Inflammatory macrophage treated with lipopolysaccharide for 1 hour (primary cell): ENCODE measurements around the gene DYNC2I2.

ENCODE experiments used
- DNase-seq, 2 donors: peaks; one replicate each; pipeline ENCODE4 v3.0.0-alpha.2; 2020 to 2022

The DYNC2I2 gene

DNA sequence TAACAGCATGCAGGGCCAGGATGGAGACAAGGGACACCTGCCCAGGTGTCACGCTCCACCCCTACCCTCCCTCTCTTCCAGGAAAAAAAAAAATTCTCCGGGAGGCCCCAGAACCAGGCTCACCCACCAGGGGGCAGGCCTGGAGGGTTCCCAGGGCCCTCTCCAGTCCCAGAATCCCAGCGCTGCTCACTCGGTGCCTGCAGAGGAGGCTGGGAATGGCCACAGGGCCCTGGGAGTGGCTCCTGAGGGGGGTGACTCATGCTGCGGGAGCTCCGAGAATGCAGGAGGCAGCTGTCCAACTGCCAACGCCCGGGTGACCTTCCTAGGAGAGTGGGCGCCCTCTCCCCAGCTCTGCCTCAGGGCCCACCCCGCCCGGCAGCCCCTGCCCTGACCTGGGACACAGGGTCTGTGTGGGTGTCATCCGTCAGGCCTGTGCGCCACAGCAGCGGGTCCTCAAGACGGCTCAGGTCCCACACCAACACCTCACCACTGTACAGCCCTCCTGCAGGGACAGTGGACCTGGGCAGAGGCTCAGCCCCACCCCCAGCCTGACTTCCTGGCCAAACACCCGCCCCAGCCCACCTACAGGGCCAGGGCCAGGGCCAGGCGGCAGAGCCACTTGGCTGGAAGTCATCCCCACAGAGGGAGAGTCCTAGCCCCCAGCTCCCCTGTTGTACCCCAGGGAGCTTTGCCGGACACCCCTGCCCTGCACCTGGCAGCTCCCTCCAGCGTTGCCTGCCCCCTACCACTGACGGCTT lies 21.2 kb downstream of the DYNC2I2 start:
- peak; percentile 15 to 53 for DNase-seq

DNA sequence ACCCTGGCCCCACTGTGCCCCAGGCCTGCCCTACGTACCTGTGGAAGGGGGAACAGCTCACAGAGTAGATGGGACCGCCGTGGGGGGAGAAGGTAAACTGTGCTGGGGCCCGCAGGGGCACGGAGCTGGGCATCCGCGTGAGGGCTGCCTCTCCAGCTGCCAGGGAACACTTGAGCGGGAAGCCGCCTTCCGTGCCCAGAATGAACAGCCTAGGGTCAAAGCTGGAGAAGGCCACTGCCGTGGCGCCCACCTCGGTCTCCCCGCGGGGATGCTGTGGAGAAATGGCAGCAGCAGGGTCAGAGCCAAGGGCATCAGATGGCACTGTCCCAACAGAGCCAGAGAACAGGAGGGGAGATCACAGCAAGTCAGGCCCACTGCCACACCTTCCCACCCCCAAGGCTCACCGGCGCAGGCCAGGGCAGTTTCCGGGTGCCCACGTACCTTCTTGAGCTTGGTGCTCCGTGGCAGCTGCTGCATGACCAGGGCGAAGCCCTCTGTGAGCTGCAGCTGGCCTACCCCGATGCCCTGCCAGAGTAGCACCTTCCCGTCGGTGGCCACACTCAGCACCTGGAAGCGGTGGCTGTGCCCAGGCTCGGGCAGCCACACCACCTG lies 21.9 kb downstream of the DYNC2I2 start:
- no peak for DNase-seq

DNA sequence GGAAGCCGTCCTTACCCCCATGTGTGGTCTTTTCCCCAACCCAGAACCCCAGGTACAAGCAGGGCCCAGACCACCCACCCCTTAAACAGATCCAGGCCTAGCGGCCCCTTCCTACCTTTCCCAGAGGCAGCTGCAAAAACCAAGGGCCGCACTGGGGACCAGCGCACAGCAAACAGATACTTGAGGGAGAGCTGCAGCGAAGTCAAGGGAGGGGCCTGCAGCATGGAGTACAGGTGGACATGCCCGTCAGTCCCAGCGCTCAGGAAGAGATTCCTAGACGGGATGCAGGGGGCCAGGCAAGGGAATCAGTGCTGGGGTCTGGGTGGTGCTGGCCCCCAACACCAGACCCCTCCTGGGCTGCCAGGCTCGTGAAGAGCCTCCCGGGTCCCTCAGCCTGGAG lies 22.5 kb downstream of the DYNC2I2 start:
- DNase-seq: no peak

DNA sequence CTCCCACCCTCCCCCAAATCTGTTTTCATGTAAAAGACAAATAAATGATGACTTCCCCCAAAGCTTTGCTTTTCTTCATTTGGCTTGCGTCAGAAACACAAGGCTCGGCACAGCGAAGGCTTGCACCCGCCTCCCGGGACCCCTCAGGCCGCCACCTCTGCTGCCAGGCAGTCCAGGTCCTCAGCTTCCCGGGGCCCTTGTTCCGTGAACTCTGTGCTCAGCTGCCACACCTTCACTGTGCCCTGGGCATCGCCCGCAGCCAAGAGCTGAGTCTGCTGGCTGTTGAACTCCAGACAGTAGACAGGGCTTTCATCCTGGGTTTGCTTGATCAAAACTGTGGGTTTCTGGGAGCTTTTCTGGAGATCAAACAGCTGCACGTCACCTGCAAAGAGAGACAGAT lies 23.0 kb downstream of the DYNC2I2 start:
- DNase-seq: no peak

DNA sequence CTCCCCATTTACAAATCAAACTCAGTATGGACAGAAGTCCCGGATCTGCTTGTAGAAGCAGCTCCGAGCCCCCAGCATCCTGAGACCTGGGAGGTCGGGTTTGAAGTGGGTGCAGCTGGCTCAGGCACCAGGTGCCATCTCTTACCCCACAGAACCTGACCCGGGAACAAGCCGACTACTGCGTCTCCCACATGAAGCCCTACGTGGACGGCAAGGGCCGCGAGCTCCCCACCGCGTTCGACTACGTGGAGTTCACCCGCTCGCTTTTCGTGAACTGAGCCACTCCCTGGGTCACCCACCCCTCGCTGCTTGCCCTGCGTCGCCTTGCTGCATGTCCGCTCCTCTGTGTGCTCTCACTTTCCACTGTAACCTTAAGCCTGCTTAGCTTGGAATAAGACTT lies 23.6 kb downstream of the DYNC2I2 start:
- no peak for DNase-seq

DNA sequence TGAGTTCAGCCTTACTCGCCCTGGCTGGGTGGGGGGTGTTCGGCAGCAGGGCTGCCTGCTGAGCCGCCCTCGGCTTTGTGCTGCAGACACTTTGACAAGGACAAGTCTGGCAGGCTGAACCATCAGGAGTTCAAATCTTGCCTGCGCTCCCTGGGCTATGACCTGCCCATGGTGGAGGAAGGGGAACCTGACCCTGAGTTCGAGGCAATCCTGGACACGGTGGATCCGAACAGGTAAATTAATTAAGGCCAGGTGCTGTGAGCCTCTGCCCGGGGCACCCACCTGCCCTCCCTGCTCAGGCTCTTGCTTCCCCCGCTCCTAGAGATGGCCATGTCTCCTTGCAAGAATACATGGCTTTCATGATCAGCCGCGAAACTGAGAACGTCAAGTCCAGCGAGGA lies 24.2 kb downstream of the DYNC2I2 start:
- DNase-seq: no peak

DNA sequence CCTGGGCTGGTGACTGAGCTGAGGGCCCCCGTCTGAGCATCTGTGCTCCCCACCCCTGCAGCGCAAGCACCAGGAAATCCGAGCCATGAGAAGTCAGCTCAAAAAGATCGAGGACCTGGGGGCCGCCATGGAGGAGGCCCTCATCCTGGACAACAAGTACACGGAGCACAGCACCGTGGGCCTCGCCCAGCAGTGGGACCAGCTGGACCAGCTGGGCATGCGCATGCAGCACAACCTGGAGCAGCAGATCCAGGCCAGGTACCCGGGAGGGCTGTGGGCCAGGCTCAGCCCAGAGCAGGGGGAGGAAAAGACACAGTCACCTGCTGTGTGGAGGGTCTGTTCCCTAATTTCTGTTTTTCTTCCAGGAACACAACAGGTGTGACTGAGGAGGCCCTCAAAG lies 24.6 kb downstream of the DYNC2I2 start:
- DNase-seq: no peak

DNA sequence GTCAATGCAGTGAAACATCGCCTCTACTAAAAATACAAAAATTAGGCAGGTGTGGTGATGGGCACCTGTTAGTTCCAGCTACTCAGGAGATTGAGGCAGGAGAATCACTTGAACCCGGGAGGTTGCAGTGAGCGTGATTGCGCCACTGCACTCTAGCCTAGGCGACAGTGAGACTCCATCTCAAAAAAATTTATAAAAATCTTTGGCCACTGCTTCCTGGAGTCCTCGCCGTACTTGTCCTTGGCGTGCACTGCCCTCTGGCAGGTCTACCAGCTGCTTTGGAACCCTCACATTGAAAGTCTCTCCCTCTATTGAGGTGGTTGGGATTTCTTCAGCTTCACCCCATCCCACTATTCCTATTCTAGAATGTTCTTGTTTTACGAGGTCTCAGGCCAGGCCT lies 25.0 kb downstream of the DYNC2I2 start:
- no peak for DNase-seq

DNA sequence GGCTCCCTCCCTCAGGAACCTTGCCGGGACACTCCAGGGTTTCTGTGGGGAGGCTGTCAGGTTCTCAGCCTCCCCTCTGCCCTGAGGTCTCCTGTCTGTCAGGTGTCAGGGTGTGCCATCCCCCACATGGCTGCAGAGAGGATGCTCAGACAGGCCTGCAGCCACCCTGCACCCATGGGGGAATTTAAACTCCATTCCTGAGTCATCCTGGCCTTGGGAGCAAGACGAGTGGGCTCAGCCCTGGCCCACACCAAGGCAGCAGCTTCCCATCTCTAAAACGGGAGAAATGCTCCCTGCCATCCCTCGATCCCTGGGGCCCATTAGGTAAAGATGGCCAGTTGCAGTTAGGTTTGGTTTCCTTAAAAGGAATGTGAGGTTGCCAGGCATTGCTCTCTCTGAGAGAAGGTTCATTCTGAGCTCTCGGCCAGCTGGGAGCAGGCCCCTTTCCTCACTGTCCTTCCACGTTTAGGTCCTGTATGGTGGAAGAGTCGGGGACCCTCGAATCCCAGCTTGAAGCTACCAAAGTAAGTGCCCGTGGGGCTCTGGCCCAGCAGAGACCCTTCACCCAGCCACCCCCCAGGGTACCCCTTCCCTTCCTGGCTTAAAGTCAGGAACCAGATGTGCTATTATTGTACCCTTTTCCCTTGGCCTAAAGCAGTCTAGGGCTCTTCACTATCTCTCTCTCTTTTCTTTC lies 26.6 kb downstream of the DYNC2I2 start:
- no peak for DNase-seq

DNA sequence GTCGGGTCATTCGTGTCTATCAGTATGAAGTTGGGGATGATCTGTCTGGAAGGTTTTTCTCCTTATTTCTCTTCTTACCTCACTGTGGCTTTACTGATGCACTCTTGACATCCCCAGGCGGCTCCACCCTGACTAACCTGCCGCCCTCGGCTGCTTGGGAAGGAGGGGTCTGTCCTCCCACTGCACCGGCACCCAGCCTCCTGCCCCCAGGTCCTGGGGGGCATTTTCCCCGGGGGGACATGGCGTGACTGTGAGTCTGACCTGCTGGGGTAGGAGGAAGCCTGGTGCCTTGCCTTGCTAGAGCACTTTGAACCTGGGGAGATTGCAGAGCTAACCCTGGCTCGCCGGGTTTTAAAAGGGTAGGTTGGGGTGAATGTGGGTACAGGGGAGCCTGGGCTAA lies 27.5 kb downstream of the DYNC2I2 start:
- no peak for DNase-seq

DNA sequence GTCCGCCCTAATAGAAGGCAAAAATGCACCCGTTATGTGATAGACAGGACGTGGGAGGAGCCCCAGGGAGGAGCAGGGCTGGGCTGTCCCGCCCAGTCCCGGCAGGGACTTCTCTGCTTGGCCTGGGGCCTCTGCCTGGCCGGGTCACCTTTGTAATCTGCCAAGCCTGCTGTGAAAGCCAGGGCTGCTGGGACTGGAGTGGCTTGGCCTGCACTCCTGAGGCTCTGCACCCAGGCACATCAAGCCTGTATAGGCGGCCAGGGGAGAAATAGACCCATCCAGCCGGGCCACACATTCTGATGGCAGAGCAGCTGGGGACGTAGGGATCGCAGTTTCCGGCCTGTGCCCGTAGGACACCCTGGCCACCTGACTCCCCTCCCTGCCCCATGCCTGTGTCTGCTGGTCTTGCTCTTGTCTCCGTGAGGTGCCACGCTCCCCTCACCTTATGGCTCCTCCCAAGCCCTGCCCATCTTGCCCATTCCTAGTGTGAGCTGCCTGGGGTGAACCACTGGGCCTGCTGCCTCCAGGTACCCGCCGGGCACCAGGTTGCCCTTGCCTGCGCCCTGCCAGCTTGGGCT lies 28.1 kb downstream of the DYNC2I2 start:
- DNase-seq: no peak

DNA sequence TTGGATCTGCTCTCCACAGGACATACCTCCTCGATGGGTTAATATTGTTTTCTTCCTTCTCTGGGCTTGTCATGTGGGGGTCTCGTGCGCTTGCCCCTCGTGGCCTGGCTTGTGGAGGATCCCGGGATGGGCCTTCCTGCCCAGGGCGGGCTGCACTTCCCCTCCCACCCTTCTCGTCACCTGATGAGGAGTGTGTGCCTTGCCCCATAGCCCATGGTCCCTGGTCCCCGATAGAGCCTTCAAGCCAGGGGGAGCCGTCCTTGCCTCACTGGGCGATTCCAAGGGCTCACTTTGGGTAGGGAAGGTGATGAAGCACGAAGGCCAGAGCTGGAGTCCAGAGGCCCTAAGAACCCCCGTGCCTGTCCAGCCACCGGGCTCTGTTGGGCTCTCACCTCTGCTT lies 28.7 kb downstream of the DYNC2I2 start:
- no peak for DNase-seq

DNA sequence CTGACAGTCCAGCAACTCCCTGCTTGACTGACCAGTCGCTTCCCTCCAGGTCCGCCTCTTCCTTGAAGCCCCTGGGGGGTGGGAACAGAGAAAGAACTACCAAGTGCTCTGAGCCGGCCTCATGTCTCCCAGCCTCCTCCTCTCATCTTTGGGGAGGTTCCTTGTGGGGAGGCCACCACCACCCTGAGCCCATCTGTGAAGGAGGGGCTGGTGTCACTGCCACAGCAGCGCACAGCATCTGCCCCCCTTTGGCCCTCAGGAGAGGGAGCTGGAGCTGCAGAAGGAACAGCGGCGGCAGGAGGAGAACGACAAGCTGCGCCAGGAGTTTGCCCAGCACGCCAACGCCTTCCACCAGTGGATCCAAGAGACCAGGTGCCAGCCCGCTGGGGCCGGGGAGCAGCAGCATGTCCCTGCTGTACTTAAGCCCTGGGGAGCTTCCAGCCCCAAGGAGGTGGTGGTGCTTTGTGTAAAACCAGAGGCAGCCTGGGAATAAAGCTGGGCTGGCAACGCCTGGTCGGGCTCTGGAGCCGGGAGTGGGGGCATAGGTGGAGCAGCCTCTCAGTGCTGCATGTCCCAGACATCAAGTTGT lies 29.4 kb downstream of the DYNC2I2 start:
- no peak for DNase-seq

DNA sequence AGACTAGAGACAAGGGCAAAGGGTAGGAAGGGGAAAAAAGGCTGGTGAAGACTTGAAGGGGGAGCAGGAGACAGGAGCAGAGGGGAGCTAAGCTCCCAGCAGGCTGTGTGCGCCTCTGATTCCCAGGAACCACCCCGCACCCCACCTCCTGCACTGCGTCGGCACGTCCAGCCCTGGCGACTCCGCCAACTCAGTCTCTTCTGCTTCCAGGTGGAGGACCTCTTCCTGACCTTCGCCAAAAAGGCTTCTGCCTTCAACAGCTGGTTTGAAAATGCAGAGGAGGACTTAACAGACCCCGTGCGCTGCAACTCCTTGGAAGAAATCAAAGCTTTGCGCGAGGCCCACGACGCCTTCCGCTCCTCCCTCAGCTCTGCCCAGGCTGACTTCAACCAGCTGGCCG lies 30.5 kb downstream of the DYNC2I2 start:
- DNase-seq: no peak

DNA sequence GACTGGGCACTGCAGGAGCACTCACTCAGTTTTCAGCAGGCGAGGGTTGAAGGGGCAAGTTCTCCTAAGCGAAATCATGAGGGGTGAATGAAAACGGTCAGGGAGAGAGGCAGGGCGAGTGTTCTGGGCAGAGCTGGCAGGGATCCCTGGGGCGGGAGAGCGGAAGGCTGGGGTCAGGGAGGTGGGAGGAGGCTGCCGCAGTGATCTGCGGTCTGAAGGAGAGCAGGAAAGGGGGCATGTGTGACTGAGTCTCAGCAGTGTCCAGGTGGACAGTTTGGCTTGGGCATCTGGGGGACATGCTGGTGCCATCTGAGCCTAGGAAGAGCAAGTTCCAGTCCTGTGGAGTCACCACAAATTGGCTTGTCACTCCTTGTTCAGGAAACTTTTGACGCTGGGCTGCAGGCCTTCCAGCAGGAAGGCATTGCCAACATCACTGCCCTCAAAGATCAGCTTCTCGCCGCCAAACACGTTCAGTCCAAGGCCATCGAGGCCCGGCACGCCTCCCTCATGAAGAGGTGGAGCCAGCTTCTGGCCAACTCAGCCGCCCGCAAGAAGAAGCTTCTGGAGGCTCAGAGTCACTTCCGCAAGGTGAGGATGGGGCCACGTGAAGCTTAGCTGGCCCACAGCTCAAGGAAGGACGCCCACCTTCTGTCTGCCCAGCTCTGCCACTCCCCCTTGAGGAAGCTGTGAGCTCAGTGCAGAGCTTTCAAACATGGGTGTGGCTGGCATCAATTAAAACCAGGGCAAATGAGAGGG lies 31.1 kb downstream of the DYNC2I2 start:
- no peak for DNase-seq

DNA sequence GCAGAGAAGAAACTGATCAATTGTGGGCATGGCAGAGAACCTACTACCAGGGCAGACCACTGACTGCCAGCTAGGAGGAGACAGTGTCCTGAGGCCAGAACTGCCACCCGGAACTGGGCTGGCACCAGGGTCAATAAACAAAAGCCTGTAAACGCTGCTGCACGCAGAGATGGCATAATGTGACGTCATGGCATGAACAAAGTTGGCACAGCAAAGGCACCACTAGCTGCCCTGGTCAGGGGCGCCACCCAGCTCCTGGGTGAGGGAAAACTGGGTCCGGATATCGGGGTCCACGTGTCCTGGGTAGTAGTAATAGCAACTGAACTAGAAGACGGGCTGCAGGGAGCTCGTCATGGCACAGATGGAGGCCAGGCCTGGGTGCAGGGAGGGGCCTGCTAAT lies 32.1 kb downstream of the DYNC2I2 start:
- DNase-seq: no peak

DNA sequence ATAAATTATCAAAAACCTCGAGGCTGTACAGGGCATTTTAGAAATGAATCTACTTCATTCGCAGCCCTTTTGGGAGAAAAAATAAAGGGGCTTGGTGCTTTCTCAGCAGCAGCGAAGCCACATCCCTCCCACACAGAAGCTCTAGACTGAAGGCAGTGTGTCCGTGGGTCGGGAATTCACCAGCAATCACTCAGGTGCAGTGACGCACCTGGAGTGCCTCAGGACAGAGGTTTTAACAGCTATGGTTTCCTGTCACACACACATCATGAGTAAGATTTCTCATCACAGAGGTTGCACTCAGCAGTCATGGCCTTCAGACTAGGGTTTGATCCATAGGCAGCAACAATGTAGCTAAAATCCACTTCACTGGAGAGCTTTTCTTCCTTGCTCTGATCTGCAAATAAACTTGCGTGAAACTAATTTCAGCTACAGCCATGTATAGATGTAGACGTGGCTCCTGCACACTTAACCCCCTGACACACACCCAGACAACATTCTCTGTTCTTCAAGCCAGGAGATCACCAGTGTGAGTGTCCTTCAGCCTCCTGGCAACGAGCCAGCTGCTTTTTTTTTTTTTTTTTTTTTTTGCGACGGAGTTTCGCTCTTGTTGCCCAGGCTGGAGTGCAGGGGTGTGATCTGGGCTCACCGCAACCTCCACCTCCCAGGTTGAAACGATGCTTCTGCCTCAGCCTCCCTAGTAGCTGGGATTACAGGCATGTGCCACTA lies 34.8 kb downstream of the DYNC2I2 start:
- DNase-seq: no peak

DNA sequence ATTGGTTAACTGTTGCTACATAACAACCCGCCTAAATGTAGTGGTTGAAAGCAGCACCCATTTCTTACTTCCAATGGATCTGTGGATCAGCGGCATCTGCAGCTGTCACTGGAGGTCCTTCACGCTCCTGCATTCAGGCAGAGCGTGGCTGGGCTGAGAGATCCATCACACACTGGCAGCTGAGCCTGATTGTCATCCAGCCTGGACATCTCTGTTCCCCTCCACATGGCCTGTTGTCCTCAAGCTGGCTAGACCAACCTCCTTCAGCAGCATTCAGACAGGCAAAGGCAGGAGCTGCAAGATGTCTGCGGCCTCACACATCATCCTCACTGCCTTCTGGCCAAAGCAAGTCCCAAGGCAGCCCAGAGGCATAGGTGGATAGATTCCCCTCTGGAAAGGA lies 36.9 kb downstream of the DYNC2I2 start:
- DNase-seq: no peak

DNA sequence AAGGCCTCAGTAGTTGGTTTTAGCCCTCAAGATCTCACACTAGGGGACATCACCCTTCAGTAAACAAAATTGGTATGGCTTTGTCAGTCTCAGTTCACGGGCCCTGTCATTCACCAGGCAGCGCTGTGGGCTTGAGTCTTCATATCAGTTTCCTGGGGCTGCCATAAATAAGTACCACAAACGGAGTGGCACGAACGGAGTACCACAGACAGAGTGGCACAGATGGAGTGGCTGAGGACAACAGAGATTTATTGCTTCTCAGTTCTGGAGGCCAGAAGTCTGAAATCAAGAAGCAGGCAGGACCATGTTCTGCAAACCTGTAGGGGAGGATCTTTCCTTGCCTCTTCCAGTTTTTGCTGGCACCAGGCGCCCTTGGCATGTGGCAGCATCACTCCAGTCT lies 37.5 kb downstream of the DYNC2I2 start:
- DNase-seq: no peak

DNA sequence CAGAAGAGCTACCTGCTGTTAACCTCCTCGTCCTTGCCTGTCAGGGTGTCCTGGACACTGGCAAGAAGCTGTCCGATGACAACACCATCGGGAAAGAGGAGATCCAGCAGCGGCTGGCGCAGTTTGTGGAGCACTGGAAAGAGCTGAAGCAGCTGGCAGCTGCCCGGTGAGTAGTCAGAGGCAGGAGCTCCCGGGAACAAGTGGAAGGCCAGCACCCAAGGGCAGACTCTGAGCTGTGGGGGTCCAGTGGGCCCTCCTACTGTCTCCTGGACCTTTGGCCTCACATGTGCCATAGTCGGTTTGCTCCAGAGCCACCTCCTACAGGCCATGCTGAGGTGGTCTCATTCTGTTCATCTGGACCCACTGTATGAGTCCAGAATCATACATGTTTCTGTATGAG lies 38.7 kb downstream of the DYNC2I2 start:
- DNase-seq: no peak

DNA sequence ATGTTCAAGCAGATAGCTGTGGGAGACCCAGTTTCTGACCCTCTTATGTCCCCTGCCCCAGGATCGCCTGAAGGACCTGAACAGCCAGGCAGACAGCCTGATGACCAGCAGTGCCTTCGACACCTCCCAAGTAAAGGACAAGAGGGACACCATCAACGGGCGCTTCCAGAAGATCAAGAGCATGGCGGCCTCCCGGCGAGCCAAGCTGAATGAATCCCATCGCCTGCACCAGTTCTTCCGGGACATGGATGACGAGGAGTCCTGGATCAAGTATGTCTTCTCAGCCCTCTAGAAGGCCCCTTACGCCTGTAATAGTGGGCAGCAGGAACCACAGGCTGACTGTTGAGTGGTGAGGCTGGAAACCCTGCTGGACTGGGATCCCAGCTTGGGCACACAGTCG lies 41.1 kb downstream of the DYNC2I2 start:
- DNase-seq: no peak

DNA sequence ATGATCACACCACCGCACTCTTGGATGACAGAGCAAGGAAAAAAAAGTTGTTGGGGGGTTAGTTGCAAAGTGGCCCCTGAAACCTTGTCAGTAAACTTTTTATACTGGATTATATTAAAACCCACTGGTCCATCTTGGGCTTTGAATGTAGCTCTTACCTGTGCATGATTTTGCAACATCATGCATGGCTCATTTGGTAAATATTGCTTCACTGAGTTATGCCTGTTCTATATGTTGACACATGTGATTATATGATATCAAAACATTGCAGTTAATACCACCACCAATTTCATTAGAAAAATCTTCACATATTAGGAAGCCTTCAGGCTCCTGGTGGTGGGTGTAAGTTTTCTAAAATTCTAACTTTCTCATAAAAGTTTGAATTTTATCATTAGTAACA lies 41.9 kb downstream of the DYNC2I2 start:
- DNase-seq: no peak
